SK-N-MC (cell line): ENCODE data around the gene ITGA8.
"Not testable (repeated sequence)": the region's sequence is repeated elsewhere in the genome, so short reads cannot be mapped to it uniquely, and the experiment has no call there.

Experiments
- DNase-seq: peaks from one replicate; pipeline ENCODE4 v3.0.0-alpha.2; 2011; ENCODE audit warnings: low read depth, low spot score
- H3K27ac ChIP-seq: fragments of 200-600 bp; sonication (generic); 2 replicates; pipeline ENCODE4 v1.5.1; 2016; ENCODE audit warnings: mixed run types
- H3K36me3 ChIP-seq: fragments of 200-600 bp; sonication (generic); 2 replicates; pipeline ENCODE4 v1.6.1; 2017; ENCODE audit warnings: antibody characterized with exemption, low read length, mixed read lengths; ENCODE audit not compliant: insufficient read depth
- H3K4me3 ChIP-seq: fragments of 200-600 bp; sonication (generic); 2 replicates; pipeline ENCODE4 v1.5.1; 2016
- H3K9ac ChIP-seq: fragments of 200-600 bp; sonication (generic); 2 replicates; pipeline ENCODE4 v1.8.0; 2017; ENCODE audit warnings: mixed run types, mixed read lengths; ENCODE audit not compliant: insufficient read length
- H3K9me3 ChIP-seq: fragments of 200-600 bp; sonication (generic); 2 replicates; pipeline ENCODE4 v1.6.1; 2017; ENCODE audit warnings: low read depth, mild to moderate bottlenecking, antibody characterized with exemption, low read length, moderate library complexity, mixed read lengths
- EZH2 ChIP-seq: fragments of 200-600 bp; sonication (generic); IDR thresholded peaks from one replicate; pipeline ENCODE4 v1.6.1; 2017; ENCODE audit warnings: antibody characterized with exemption
- FOXP2 ChIP-seq: optimal IDR thresholded peaks from 2 replicates; pipeline ENCODE3; 2011; ENCODE audit warnings: mild to moderate bottlenecking, moderate library complexity; ENCODE audit not compliant: insufficient read depth; ENCODE audit errors: extremely low read length, control extremely low read depth
- POLR2AphosphoS5 ChIP-seq: IDR thresholded peaks from 2 replicates; pipeline ENCODE4 v1.6.1; 2012; ENCODE audit warnings: mild to moderate bottlenecking, low read depth, low read length, borderline replicate concordance

Gene ITGA8

DNA sequence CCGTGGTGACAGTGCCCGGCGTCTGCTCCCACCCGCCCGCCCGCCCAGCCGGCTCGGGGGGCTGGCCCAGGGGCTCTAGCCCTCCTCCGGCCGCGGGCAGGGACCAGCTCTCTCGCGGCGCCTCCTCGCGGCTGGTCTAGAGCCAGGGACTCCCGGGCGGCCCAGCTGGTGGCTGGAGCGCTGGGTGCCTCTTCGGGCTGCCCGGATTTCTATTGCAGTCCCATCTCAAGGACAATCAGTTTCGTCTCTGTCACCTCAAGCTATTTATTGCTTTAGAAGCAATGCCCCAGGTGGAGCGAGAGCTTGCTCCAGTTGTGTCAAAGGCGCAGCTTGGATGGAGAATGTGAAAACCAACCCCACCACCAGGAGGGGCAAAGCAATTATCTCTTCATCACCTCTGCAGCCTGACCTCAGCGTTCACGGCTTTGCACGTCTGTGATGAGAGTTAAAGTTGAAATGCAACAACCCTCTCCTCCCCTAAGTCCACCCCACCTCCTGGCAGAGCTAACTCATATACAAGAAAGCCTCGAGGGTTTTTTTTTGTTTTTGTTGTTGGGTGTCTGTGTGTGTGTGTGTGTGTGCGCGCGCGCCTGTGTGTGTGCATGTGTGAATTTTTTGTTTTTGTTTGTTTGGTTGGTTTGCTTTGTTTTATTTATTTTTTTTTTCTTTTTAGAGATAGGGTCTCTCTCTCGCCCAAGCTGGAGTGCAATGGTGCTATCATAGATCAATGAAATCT lies at the start of gene ITGA8:
Gene ITGA8, minus strand, starts transcription at position 24 of the 736 bp plus-strand sequence. CDS start 151 bp downstream, outside the sequence.
- DNase-seq, result no peak
- H3K27ac ChIP-seq, result no peak within 1 kb of the TSS
- TF ChIP-seq POLR2AphosphoS5 (no peak), FOXP2 (no peak), EZH2 (no peak)
- H3K36me3 ChIP-seq, result no peaks in the 10 kb centered on the region
- H3K9me3 ChIP-seq, result no peaks in the 10 kb centered on the region
- H3K9ac ChIP-seq, result no peak within 1 kb of the TSS
- no peak within 1 kb of the TSS for H3K4me3 ChIP-seq

GRCh38 chr10:15764892-15765454 lies 45.3 kb upstream of the ITGA8 start:
- Histone ChIP-seq H3K27ac (no peak overlapping the region), H3K4me3 (no peak overlapping the region), H3K9me3 (no peaks in the 10 kb centered on the region), H3K36me3 (no peaks in the 10 kb centered on the region), H3K9ac (no peak overlapping the region)
- TF ChIP-seq FOXP2 (no peak), EZH2 (no peak)
- no peak for DNase-seq

DNA sequence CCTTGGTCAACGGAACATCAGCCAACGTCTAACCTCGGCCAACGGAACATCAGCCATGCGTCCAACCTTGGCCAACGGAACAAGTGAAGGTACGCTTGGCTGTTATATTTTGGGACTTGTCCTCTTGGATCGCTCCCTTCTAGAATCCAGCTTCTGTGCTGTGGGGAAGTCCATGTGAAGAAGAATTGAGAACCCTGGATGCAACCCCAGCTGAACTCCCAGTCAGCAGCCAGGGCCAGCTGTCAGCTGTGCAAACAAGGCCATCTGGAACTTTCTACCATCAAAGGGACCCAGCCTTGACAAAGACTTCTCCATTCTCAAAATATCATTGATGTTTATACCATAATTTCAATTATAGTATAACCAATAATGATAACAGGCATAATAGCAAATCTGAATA lies 43.3 kb upstream of the ITGA8 start:
- no peak for TF ChIP-seq EZH2
- no peak for TF ChIP-seq FOXP2
- TF ChIP-seq POLR2AphosphoS5, result no peak
- no peaks in the 10 kb centered on the region for H3K9me3 ChIP-seq
- H3K27ac ChIP-seq, result no peak overlapping the region
- no peak overlapping the region for H3K4me3 ChIP-seq
- H3K9ac ChIP-seq, result no peak overlapping the region
- no peaks in the 10 kb centered on the region for H3K36me3 ChIP-seq
- DNase-seq, result no peak

DNA sequence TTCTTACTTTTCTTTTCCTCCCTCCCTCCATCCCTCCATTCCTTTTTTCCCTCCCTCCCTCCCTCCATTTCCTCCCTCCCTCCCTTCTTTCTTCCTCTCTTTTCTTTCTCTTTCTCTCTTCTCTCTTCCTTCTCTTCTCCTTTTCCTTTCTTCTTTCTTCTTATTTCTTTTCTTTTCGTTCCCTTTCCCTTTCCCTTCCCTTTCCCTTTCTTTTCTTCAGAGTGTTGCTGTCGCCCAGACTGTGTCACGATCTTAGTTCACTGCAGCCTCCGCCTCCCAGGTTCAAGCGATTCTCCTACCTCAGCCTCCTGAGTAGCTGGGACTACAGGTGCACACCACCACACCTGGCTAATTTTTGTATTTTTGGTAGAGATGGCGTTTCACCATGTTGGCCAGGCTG lies 42.5 kb upstream of the ITGA8 start:
- not testable (repeated sequence) for H3K27ac ChIP-seq, H3K4me3 ChIP-seq, H3K36me3 ChIP-seq, H3K9me3 ChIP-seq, H3K9ac ChIP-seq, DNase-seq

- not testable (repeated sequence) for DNase-seq
Observed at GRCh38 chr10:15761224-15761623, 41.5 kb upstream of the ITGA8 start.

DNA sequence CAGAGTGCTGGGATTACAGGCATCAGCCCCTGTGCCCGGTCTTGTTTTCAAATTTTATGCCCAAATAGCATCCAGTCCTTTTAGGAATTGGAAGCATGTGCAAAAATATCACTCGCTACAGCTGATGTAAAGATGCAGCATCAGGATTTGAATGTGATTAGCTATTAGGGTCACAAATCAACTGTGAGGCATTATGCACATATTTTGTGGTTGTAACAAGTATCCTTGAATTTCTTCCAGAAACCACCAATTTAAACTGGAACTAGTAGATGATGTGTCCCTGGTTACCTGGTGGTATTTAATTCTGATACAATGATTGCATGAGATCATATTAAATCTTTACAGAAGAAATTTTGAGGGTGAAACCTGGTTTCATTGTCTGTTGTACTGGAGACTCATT lies 41.0 kb upstream of the ITGA8 start:
- Histone ChIP-seq H3K9ac (no peak overlapping the region), H3K27ac (no peak overlapping the region), H3K36me3 (no peaks in the 10 kb centered on the region), H3K9me3 (no peaks in the 10 kb centered on the region), H3K4me3 (no peak overlapping the region)
- DNase-seq, result no peak
- TF ChIP-seq POLR2AphosphoS5 (no peak), FOXP2 (no peak), EZH2 (no peak)

More at GRCh38 chr10:15761224-15761623, 41.5 kb upstream of the ITGA8 start:
- not testable (repeated sequence) for H3K36me3 ChIP-seq, H3K9ac ChIP-seq, H3K4me3 ChIP-seq, H3K9me3 ChIP-seq, H3K27ac ChIP-seq

DNA sequence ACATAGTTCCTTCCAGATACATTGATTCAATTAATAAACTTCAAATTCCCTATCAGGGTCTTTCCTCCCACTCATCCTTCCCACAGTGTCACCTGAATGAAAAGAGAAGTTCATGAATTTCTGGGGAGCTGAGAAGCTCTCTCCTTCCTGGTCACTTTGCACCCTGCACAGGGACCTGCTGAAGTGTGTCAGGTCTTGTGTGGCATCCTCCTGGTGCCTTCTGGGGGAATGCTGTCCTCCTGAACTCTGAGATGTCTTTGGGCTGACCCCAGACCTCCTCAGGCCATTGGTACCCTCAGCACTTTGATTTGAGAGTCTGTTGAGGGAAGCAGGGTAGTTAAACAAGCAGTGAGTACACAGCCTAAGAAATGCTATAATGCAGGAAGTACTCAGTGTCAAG lies 39.5 kb upstream of the ITGA8 start:
- Histone ChIP-seq H3K4me3 (no peak overlapping the region), H3K9me3 (no peaks in the 10 kb centered on the region), H3K27ac (no peak overlapping the region), H3K9ac (no peak overlapping the region), H3K36me3 (no peaks in the 10 kb centered on the region)
- TF ChIP-seq POLR2AphosphoS5, result no peak
- no peak for TF ChIP-seq FOXP2
- TF ChIP-seq EZH2, result no peak
- DNase-seq, result no peak

DNA sequence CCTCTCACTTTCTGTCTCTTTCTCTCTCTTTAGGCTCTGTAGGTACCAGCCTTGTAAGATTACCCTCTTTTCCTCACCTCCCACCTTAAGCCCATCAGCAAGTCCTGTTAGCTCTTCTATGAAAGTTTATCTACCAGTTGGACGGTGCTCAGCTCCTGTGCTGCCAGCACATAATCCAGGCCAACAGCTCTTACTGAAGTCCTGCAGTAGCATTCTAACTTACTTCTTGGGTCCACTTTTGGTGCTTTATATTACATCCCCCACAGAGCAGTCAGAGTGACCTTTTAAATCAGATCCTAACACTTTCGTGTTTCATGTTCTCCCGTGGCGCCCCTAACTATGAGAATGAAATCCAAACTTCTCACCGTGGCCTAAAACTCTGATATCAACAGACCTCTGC lies 38.9 kb upstream of the ITGA8 start:
- DNase-seq, result no peak
- no peaks in the 10 kb centered on the region for H3K9me3 ChIP-seq
- TF ChIP-seq FOXP2 (no peak), EZH2 (no peak), POLR2AphosphoS5 (no peak)
- H3K36me3 ChIP-seq, result no peaks in the 10 kb centered on the region
- no peak overlapping the region for H3K4me3 ChIP-seq
- no peak overlapping the region for H3K27ac ChIP-seq
- no peak overlapping the region for H3K9ac ChIP-seq

DNA sequence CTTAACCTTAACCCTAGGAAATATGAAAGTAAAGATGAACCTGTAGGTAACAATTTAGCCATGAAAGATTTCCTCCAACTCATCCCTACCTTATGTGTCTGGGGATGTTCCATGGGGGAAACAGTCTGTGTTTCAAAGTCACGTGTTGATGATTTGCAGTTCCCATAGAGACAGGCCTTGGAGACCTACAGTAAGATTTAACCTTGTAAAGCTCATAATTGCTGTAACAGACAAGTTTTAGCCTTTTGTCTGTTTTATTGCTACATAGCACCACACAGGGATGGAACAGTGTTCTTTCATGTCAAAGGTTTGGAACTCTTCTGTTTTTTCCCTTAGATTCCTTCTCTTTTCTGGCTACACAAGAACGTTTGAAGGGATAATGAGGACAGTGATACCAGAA lies 35.2 kb upstream of the ITGA8 start:
- Histone ChIP-seq H3K9ac (no peak overlapping the region), H3K27ac (no peak overlapping the region), H3K36me3 (no peaks in the 10 kb centered on the region), H3K4me3 (no peak overlapping the region), H3K9me3 (no peaks in the 10 kb centered on the region)
- no peak for DNase-seq
- TF ChIP-seq POLR2AphosphoS5 (no peak), FOXP2 (no peak), EZH2 (no peak)
